ENCODE results near the gene CDKL1.

Gene CDKL1

GRCh38 chr14:50340963-50341362 is 55.7 kb downstream of the CDKL1 start:
- Mint-ChIP-seq H3K27me3 (no peaks in the 10 kb centered on the region), H3K27ac (no peak overlapping the region), H3K4me3 (no peak overlapping the region), H3K36me3 (ENCODE audit: low read depth) (peaks cover 1% of the 10 kb centered on the region), H3K9me3 (no peaks in the 10 kb centered on the region), H3K4me1 (peaks cover 36% of the 10 kb centered on the region)
- peak; percentile 20 for DNase-seq
- no peak for ATAC-seq

- Mint-ChIP-seq H3K27ac (no peak overlapping the region), H3K9me3 (no peaks in the 10 kb centered on the region), H3K4me3 (no peak overlapping the region), H3K36me3 (ENCODE audit: low read depth) (peaks cover 1% of the 10 kb centered on the region), H3K27me3 (no peaks in the 10 kb centered on the region), H3K4me1 (peaks cover 39% of the 10 kb centered on the region)
- ATAC-seq (no peak), DNase-seq (no peak)
Observed at GRCh38 chr14:50340045-50340444, 56.6 kb downstream of the CDKL1 start.

GRCh38 chr14:50339178-50339804 is 57.4 kb downstream of the CDKL1 start:
- H3K4me3 Mint-ChIP-seq = no peak overlapping the region
- DNase-seq (no peak), ATAC-seq (no peak)
- no peak overlapping the region for H3K27ac Mint-ChIP-seq
- H3K36me3 Mint-ChIP-seq (ENCODE audit: low read depth) = no peaks in the 10 kb centered on the region
- no peaks in the 10 kb centered on the region for H3K9me3 Mint-ChIP-seq
- H3K27me3 Mint-ChIP-seq = no peaks in the 10 kb centered on the region
- peaks cover 33% of the 10 kb centered on the region for H3K4me1 Mint-ChIP-seq

- Mint-ChIP-seq H3K4me3 (no peak overlapping the region), H3K27ac (no peak overlapping the region), H3K4me1 (peaks cover 26% of the 10 kb centered on the region), H3K9me3 (no peaks in the 10 kb centered on the region), H3K36me3 (ENCODE audit: low read depth) (no peaks in the 10 kb centered on the region), H3K27me3 (no peaks in the 10 kb centered on the region)
- DNase-seq (no peak), ATAC-seq (no peak)
Observed at GRCh38 chr14:50338587-50338986, 58.1 kb downstream of the CDKL1 start.

- DNase-seq (no peak), ATAC-seq (no peak)
- peaks cover 12% of the 10 kb centered on the region for H3K4me1 Mint-ChIP-seq
- H3K4me3 Mint-ChIP-seq = peak overlapping the region; percentile 19
- H3K27me3 Mint-ChIP-seq = no peaks in the 10 kb centered on the region
- peak overlapping the region; percentile 53 for H3K27ac Mint-ChIP-seq
- no peaks in the 10 kb centered on the region for H3K9me3 Mint-ChIP-seq
- H3K36me3 Mint-ChIP-seq (ENCODE audit: low read depth) = no peaks in the 10 kb centered on the region
Observed at GRCh38 chr14:50335989-50336824, 60.5 kb downstream of the CDKL1 start.

- Mint-ChIP-seq H3K4me1 (peaks cover 12% of the 10 kb centered on the region), H3K27ac (peak overlapping the region; percentile 53), H3K36me3 (ENCODE audit: low read depth) (no peaks in the 10 kb centered on the region), H3K27me3 (no peaks in the 10 kb centered on the region), H3K9me3 (no peaks in the 10 kb centered on the region), H3K4me3 (no peak overlapping the region)
- ATAC-seq (no peak), DNase-seq (no peak)
Observed at GRCh38 chr14:50335389-50335788, 61.3 kb downstream of the CDKL1 start.

- ATAC-seq (no peak), DNase-seq (no peak)
- no peaks in the 10 kb centered on the region for H3K27me3 Mint-ChIP-seq
- no peak overlapping the region for H3K27ac Mint-ChIP-seq
- peaks cover 12% of the 10 kb centered on the region for H3K4me1 Mint-ChIP-seq
- no peaks in the 10 kb centered on the region for H3K9me3 Mint-ChIP-seq
- H3K4me3 Mint-ChIP-seq = no peak overlapping the region
- H3K36me3 Mint-ChIP-seq (ENCODE audit: low read depth) = no peaks in the 10 kb centered on the region
Observed at GRCh38 chr14:50334211-50334610, 62.5 kb downstream of the CDKL1 start.

- H3K27ac Mint-ChIP-seq = no peak overlapping the region
- no peaks in the 10 kb centered on the region for H3K36me3 Mint-ChIP-seq (ENCODE audit: low read depth)
- H3K27me3 Mint-ChIP-seq = no peaks in the 10 kb centered on the region
- H3K4me3 Mint-ChIP-seq = no peak overlapping the region
- peaks cover 12% of the 10 kb centered on the region for H3K4me1 Mint-ChIP-seq
- H3K9me3 Mint-ChIP-seq = no peaks in the 10 kb centered on the region
- DNase-seq (no peak), ATAC-seq (no peak)
Observed at GRCh38 chr14:50333014-50333509, 63.6 kb downstream of the CDKL1 start.

GRCh38 chr14:50331596-50331995 is 65.1 kb downstream of the CDKL1 start:
- no peak for DNase-seq
- no peak overlapping the region for H3K27ac Mint-ChIP-seq
- H3K36me3 Mint-ChIP-seq (ENCODE audit: low read depth) = no peaks in the 10 kb centered on the region
- H3K4me1 Mint-ChIP-seq = peaks cover 11% of the 10 kb centered on the region
- ATAC-seq = no peak
- no peaks in the 10 kb centered on the region for H3K9me3 Mint-ChIP-seq
- no peak overlapping the region for H3K4me3 Mint-ChIP-seq
- H3K27me3 Mint-ChIP-seq = no peaks in the 10 kb centered on the region

- H3K4me1 Mint-ChIP-seq = peaks cover 28% of the 10 kb centered on the region
- no peaks in the 10 kb centered on the region for H3K9me3 Mint-ChIP-seq
- H3K27ac Mint-ChIP-seq = no peak overlapping the region
- DNase-seq (peak; percentile 55), ATAC-seq (peak; percentile 98)
- H3K27me3 Mint-ChIP-seq = no peaks in the 10 kb centered on the region
- H3K4me3 Mint-ChIP-seq = no peak overlapping the region
- H3K36me3 Mint-ChIP-seq (ENCODE audit: low read depth) = peaks cover 16% of the 10 kb centered on the region
Observed at GRCh38 chr14:50321009-50321660, 75.5 kb downstream of the CDKL1 start.

- Mint-ChIP-seq H3K9me3 (no peaks in the 10 kb centered on the region), H3K4me3 (no peak overlapping the region), H3K27me3 (no peaks in the 10 kb centered on the region), H3K27ac (no peak overlapping the region), H3K4me1 (peaks cover 30% of the 10 kb centered on the region), H3K36me3 (ENCODE audit: low read depth) (peaks cover 18% of the 10 kb centered on the region)
- DNase-seq = no peak
- ATAC-seq = no peak
Observed at GRCh38 chr14:50320283-50320682, 76.4 kb downstream of the CDKL1 start.

GRCh38 chr14:50319721-50320120 is 77.0 kb downstream of the CDKL1 start:
- ATAC-seq (no peak), DNase-seq (no peak)
- no peak overlapping the region for H3K4me3 Mint-ChIP-seq
- peaks cover 18% of the 10 kb centered on the region for H3K36me3 Mint-ChIP-seq (ENCODE audit: low read depth)
- peaks cover 30% of the 10 kb centered on the region for H3K4me1 Mint-ChIP-seq
- no peak overlapping the region for H3K27ac Mint-ChIP-seq
- no peaks in the 10 kb centered on the region for H3K9me3 Mint-ChIP-seq
- H3K27me3 Mint-ChIP-seq = no peaks in the 10 kb centered on the region

- Mint-ChIP-seq H3K27ac (no peak overlapping the region), H3K4me3 (no peak overlapping the region), H3K27me3 (no peaks in the 10 kb centered on the region), H3K9me3 (peaks cover 2% of the 10 kb centered on the region), H3K4me1 (peaks cover 31% of the 10 kb centered on the region), H3K36me3 (ENCODE audit: low read depth) (peaks cover 17% of the 10 kb centered on the region)
- ATAC-seq (no peak), DNase-seq (no peak)
Observed at GRCh38 chr14:50319293-50319692, 77.4 kb downstream of the CDKL1 start.

GRCh38 chr14:50318031-50318626 is 78.6 kb downstream of the CDKL1 start:
- H3K36me3 Mint-ChIP-seq (ENCODE audit: low read depth) = peaks cover 20% of the 10 kb centered on the region
- no peak for ATAC-seq
- peaks cover 5% of the 10 kb centered on the region for H3K9me3 Mint-ChIP-seq
- H3K4me1 Mint-ChIP-seq = peaks cover 42% of the 10 kb centered on the region
- no peak overlapping the region for H3K27ac Mint-ChIP-seq
- DNase-seq = no peak
- no peak overlapping the region for H3K4me3 Mint-ChIP-seq
- H3K27me3 Mint-ChIP-seq = no peaks in the 10 kb centered on the region
